Rectal smooth muscle tissue (tissue), 1 donor: ENCODE results near the gene PNPLA5.

Source experiments
- H3K27ac ChIP-seq: one replicate; pipeline ENCODE4 v1.7.0; 2013; ENCODE audit warnings: low read depth, low read length, inconsistent platforms
- H3K27me3 ChIP-seq: one replicate; pipeline ENCODE4 v1.7.0; 2013; ENCODE audit warnings: low read length; ENCODE audit not compliant: control insufficient read depth, insufficient read depth
- H3K36me3 ChIP-seq: one replicate; pipeline ENCODE4 v1.7.0; 2013; ENCODE audit warnings: low read length; ENCODE audit not compliant: control insufficient read depth, insufficient read depth
- H3K4me1 ChIP-seq: one replicate; pipeline ENCODE4 v1.7.0; 2013; ENCODE audit warnings: low read length; ENCODE audit not compliant: control insufficient read depth, insufficient read depth
- H3K4me3 ChIP-seq: one replicate; pipeline ENCODE4 v1.7.0; 2013; ENCODE audit warnings: low read length
- H3K9ac ChIP-seq: one replicate; pipeline ENCODE4 v1.7.0; 2013; ENCODE audit warnings: low read length

PNPLA5 gene

GRCh38 chr22:43835166-43835565, 56.6 kb downstream of the PNPLA5 start:
- H3K4me1 ChIP-seq: no peaks in the 10 kb centered on the region
- H3K27ac ChIP-seq: no peak overlapping the region
- no peak overlapping the region for H3K9ac ChIP-seq
- no peaks in the 10 kb centered on the region for H3K27me3 ChIP-seq
- no peak overlapping the region for H3K4me3 ChIP-seq
- no peaks in the 10 kb centered on the region for H3K36me3 ChIP-seq

GRCh38 chr22:43833286-43834240, 58.2 kb downstream of the PNPLA5 start:
- H3K27ac ChIP-seq: no peak overlapping the region
- no peak overlapping the region for H3K9ac ChIP-seq
- H3K4me3 ChIP-seq: no peak overlapping the region
- H3K27me3 ChIP-seq: no peaks in the 10 kb centered on the region
- H3K36me3 ChIP-seq: no peaks in the 10 kb centered on the region
- H3K4me1 ChIP-seq: no peaks in the 10 kb centered on the region

- no peak overlapping the region for H3K27ac ChIP-seq
- H3K27me3 ChIP-seq: no peaks in the 10 kb centered on the region
- no peaks in the 10 kb centered on the region for H3K4me1 ChIP-seq
- H3K36me3 ChIP-seq: no peaks in the 10 kb centered on the region
- H3K9ac ChIP-seq: no peak overlapping the region
- H3K4me3 ChIP-seq: no peak overlapping the region
These were observed 59.2 kb downstream of the PNPLA5 start for GRCh38 chr22:43832393-43833265.

GRCh38 chr22:43831561-43832392, 60.0 kb downstream of the PNPLA5 start:
- Histone ChIP-seq H3K4me1 (peaks cover 3% of the 10 kb centered on the region), H3K36me3 (no peaks in the 10 kb centered on the region), H3K4me3 (no peak overlapping the region), H3K27me3 (no peaks in the 10 kb centered on the region), H3K9ac (no peak overlapping the region), H3K27ac (no peak overlapping the region)

GRCh38 chr22:43830931-43831560, 60.8 kb downstream of the PNPLA5 start:
- no peaks in the 10 kb centered on the region for H3K36me3 ChIP-seq
- H3K4me3 ChIP-seq: no peak overlapping the region
- H3K27me3 ChIP-seq: no peaks in the 10 kb centered on the region
- peaks cover 9% of the 10 kb centered on the region for H3K4me1 ChIP-seq
- H3K27ac ChIP-seq: no peak overlapping the region
- no peak overlapping the region for H3K9ac ChIP-seq

- no peaks in the 10 kb centered on the region for H3K36me3 ChIP-seq
- no peaks in the 10 kb centered on the region for H3K27me3 ChIP-seq
- H3K4me1 ChIP-seq: peaks cover 11% of the 10 kb centered on the region
- no peak overlapping the region for H3K4me3 ChIP-seq
- no peak overlapping the region for H3K27ac ChIP-seq
- no peak overlapping the region for H3K9ac ChIP-seq
These were observed 61.6 kb downstream of the PNPLA5 start for GRCh38 chr22:43829904-43830851.
